ENCODE data around the gene CRHR2.

CRHR2 gene

DNA sequence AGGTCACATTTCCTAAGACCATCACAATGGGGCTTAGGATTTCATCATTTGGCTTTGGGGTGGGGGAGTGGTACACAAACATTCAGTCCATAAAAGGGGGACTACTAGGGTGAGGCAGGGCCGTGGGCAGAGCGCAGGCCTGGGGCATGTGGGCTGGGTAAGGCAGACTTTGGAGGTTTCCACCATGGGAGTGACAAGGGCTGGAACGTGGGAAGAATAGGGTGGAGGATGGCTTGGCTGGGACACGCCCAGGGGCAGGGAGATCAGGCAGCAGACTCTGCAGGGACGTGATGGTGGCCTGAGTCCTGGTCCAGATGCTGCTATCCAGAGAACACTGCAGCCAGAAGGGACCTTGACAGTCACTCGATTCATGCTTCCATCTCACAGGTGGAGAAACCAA lies 24.7 kb upstream of the CRHR2 start (continued):
- TF ChIP-seq ZNF624 (tag by site-specific recombination; IDR thresholded peaks at IDR 0.05): no peak
- TF ChIP-seq ZNF202 (tag by site-specific recombination; IDR thresholded peaks at IDR 0.05; ENCODE audit: borderline replicate concordance): no peak
- no peak for TF ChIP-seq ZNF37A (tag by site-specific recombination; IDR thresholded peaks at IDR 0.05)
- no peak for TF ChIP-seq ZNF549 (tag by site-specific recombination; IDR thresholded peaks at IDR 0.05)
- peak; percentile 67; the same call in 1 of the 2 replicates for TF ChIP-seq EGR2 (tag by site-specific recombination; IDR thresholded peaks at IDR 0.05; ENCODE audit: low read depth)
- no peak for TF ChIP-seq KLF1 (tag by site-specific recombination; IDR thresholded peaks at IDR 0.05)
- no peak for TF ChIP-seq SP2 (tag by site-specific recombination; IDR thresholded peaks at IDR 0.05)
- no peak for TF ChIP-seq ZNF530 (tag by site-specific recombination; IDR thresholded peaks at IDR 0.05; ENCODE audit: low read depth)

DNA sequence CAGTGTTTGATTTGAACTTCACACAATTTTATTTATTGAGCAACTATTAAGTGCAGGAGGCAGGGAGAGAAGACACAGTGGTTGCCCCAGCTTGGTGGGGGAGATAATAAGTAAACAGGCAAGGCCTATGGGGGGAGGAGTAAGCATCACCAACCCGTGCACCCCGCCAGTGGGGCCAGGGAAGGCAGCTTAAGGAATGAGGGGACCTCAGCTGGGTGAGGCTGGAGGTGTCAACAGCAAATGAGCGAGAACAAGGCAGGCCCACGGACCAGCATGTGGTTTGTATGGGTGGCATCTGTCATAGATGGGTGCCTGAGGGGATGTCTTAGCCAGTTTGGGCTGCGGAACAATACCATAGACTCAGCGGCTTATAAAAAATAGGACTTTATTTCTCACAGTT lies 24.1 kb upstream of the CRHR2 start:
- Histone ChIP-seq H3K4me3 (ENCODE audit: low read depth, low read length) (no peak overlapping the region), H3K36me3 (ENCODE audit: control insufficient read depth in 2 of 2, insufficient read depth in 1 of 2, low read length in 2 of 2) (no peaks in the 10 kb centered on the region), H3K4me1 (ENCODE audit: control insufficient read depth, insufficient read depth, low read length) (no peaks in the 10 kb centered on the region), H3K27ac (ENCODE audit: extremely low read depth, low read depth, low read length) (no peak overlapping the region), H3K9me3 (ENCODE audit: control insufficient read depth, insufficient read depth, low read depth, low read length) (no peaks in the 10 kb centered on the region)
- CTCF ChIA-PET: no interaction called here
- POLR2A ChIA-PET: no interaction called here
- TF ChIP-seq ZNF701 (tag by site-specific recombination; IDR thresholded peaks at IDR 0.05) (no peak), ZNF473 (tag by site-specific recombination; IDR thresholded peaks at IDR 0.05) (no peak), ZNF274 (IDR thresholded peaks at IDR 0.05; ENCODE audit: low read length) (no peak), ZNF274 (tag by site-specific recombination; IDR thresholded peaks at IDR 0.05; ENCODE audit: borderline replicate concordance) (no peak), ZBTB48 (tag by site-specific recombination; IDR thresholded peaks at IDR 0.05) (no peak), SP2 (tag by site-specific recombination; IDR thresholded peaks at IDR 0.05) (no peak), ZNF169 (tag by site-specific recombination; IDR thresholded peaks at IDR 0.05) (no peak), ZNF121 (tag by site-specific recombination; IDR thresholded peaks at IDR 0.05) (no peak), ZNF654 (tag by site-specific recombination; IDR thresholded peaks at IDR 0.05; ENCODE audit: low read depth) (no peak), ZNF76 (tag by site-specific recombination; IDR thresholded peaks at IDR 0.05; ENCODE audit: borderline replicate concordance, low read depth) (no peak), TRIM28 (IDR thresholded peaks at IDR 0.05; ENCODE audit: borderline replicate concordance, low read length) (no peak), ZNF239 (tag by site-specific recombination; IDR thresholded peaks at IDR 0.05) (no peak), KLF9 (tag by site-specific recombination; IDR thresholded peaks at IDR 0.05; ENCODE audit: low read depth) (no peak), ZNF510 (tag by site-specific recombination; IDR thresholded peaks at IDR 0.05; ENCODE audit: insufficient replicate concordance) (no peak), ZNF585B (tag by site-specific recombination; IDR thresholded peaks at IDR 0.05) (no peak), ZFHX2 (tag by site-specific recombination; conservative IDR thresholded peaks at IDR 0.05) (no peak)
- TF ChIP-seq, protein P1, sequence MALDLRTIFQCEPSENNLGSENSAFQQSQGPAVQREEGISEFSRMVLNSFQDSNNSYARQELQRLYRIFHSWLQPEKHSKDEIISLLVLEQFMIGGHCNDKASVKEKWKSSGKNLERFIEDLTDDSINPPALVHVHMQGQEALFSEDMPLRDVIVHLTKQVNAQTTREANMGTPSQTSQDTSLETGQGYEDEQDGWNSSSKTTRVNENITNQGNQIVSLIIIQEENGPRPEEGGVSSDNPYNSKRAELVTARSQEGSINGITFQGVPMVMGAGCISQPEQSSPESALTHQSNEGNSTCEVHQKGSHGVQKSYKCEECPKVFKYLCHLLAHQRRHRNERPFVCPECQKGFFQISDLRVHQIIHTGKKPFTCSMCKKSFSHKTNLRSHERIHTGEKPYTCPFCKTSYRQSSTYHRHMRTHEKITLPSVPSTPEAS (tag by site-specific recombination; IDR thresholded peaks at IDR 0.05): no peak
- TF ChIP-seq, protein P2, sequence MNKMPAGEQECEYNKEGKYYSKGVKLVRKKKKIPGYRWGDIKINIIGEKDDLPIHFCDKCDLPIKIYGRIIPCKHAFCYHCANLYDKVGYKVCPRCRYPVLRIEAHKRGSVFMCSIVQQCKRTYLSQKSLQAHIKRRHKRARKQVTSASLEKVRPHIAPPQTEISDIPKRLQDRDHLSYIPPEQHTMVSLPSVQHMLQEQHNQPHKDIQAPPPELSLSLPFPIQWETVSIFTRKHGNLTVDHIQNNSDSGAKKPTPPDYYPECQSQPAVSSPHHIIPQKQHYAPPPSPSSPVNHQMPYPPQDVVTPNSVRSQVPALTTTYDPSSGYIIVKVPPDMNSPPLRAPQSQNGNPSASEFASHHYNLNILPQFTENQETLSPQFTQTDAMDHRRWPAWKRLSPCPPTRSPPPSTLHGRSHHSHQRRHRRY (tag by site-specific recombination; IDR thresholded peaks at IDR 0.05): no peak
- TF ChIP-seq, protein P3, sequence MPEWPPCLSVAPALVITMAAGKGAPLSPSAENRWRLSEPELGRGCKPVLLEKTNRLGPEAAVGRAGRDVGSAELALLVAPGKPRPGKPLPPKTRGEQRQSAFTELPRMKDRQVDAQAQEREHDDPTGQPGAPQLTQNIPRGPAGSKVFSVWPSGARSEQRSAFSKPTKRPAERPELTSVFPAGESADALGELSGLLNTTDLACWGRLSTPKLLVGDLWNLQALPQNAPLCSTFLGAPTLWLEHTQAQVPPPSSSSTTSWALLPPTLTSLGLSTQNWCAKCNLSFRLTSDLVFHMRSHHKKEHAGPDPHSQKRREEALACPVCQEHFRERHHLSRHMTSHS (tag by site-specific recombination; IDR thresholded peaks at IDR 0.05): no peak
- TF ChIP-seq, protein P4, sequence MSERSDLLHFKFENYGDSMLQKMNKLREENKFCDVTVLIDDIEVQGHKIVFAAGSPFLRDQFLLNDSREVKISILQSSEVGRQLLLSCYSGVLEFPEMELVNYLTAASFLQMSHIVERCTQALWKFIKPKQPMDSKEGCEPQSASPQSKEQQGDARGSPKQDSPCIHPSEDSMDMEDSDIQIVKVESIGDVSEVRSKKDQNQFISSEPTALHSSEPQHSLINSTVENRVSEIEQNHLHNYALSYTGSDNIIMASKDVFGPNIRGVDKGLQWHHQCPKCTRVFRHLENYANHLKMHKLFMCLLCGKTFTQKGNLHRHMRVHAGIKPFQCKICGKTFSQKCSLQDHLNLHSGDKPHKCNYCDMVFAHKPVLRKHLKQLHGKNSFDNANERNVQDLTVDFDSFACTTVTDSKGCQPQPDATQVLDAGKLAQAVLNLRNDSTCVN (tag by site-specific recombination; optimal IDR thresholded peaks at IDR 0.05): no peak

Data from HEK293 (cell line).